Neural cell (in vitro differentiated cells): ENCODE data around the gene CEMP1. TPM values are rescaled to one million over a fixed set of nuclear protein-coding genes. Genes with fewer than 3 reads are reported as not detected.
A peak's percentile ranks its signal among the peaks of the same experiment; 100 is the strongest.

Experiments used
- H2AFZ ChIP-seq: fragments of 200-600, 300-800 bp; sonication (generic), shearing (Covaris generic); 2 replicates; pipeline ENCODE4 v1.6.0; 2014; ENCODE audit warnings: low read depth, mild to moderate bottlenecking, antibody characterized with exemption, low read length, moderate library complexity
- H3F3A ChIP-seq: fragments of 200-600 bp; shearing (Covaris generic); 2 replicates; pipeline ENCODE4 v1.6.1; 2016; ENCODE audit warnings: mild to moderate bottlenecking, moderate library complexity, mixed read lengths, antibody characterized with exemption, low read length; ENCODE audit not compliant: insufficient read depth, poor library complexity, severe bottlenecking
- H3K27ac ChIP-seq: fragments of 200-600, 300-800 bp; sonication (generic), shearing (Covaris generic); 2 replicates; pipeline ENCODE4 v1.5.1; 2014; ENCODE audit warnings: mild to moderate bottlenecking, low read length, moderate library complexity
- H3K27me3 ChIP-seq: fragments of 300-800, 200-600 bp; sonication (generic), shearing (Covaris generic); 2 replicates; pipeline ENCODE4 v1.6.0; 2014; ENCODE audit warnings: mild to moderate bottlenecking, low read depth, low read length, moderate library complexity; ENCODE audit not compliant: insufficient read depth
- H3K36me3 ChIP-seq: fragments of 300-800, 200-600 bp; sonication (generic), shearing (Covaris generic); 2 replicates; pipeline ENCODE4 v1.5.1; 2014; ENCODE audit warnings: mild to moderate bottlenecking, antibody characterized with exemption, low read length, moderate library complexity; ENCODE audit not compliant: insufficient read depth
- H3K4me2 ChIP-seq: fragments of 300-800, 200-600 bp; sonication (generic), shearing (Covaris generic); 2 replicates; pipeline ENCODE4 v1.6.0; 2014; ENCODE audit warnings: mild to moderate bottlenecking, low read length
- H3K4me3 ChIP-seq: fragments of 300-800, 200-600 bp; sonication (generic), shearing (Covaris generic); 2 replicates; pipeline ENCODE4 v1.5.1; 2014; ENCODE audit warnings: mild to moderate bottlenecking, low read length, moderate library complexity
- H3K79me2 ChIP-seq: fragments of 200-600 bp; shearing (Covaris generic); replicated peaks from 2 replicates; pipeline ENCODE4 v1.6.0; 2014; ENCODE audit warnings: mild to moderate bottlenecking, low read length, moderate library complexity; ENCODE audit not compliant: insufficient read depth
- H3K9ac ChIP-seq: fragments of 300-800, 200-600 bp; sonication (generic), shearing (Covaris generic); 2 replicates; pipeline ENCODE4 v1.6.1; 2016; ENCODE audit warnings: mild to moderate bottlenecking, low read length, mixed read lengths
- H3K9me2 ChIP-seq: fragments of 200-600 bp; shearing (Covaris generic); 2 replicates; pipeline ENCODE4 v1.6.1; 2016; ENCODE audit warnings: mild to moderate bottlenecking, low read length, mixed read lengths; ENCODE audit not compliant: insufficient read depth
- H3K9me3 ChIP-seq: fragments of 200-600, 300-800 bp; sonication (generic), shearing (Covaris generic); 2 replicates; pipeline ENCODE4 v1.6.1; 2016; ENCODE audit warnings: mild to moderate bottlenecking, mixed run types, low read length, moderate library complexity, mixed read lengths
- H4K20me1 ChIP-seq: fragments of 200-600 bp; shearing (Covaris generic); 2 replicates; pipeline ENCODE4 v1.6.1; 2016; ENCODE audit warnings: mild to moderate bottlenecking, mixed run types; ENCODE audit not compliant: insufficient read depth
- CTCF ChIP-seq: fragments of 450-650 bp; IDR thresholded peaks from 2 replicates; pipeline ENCODE4 v1.5.1; 2014; ENCODE audit warnings: antibody characterized with exemption, mild to moderate bottlenecking, moderate library complexity; ENCODE audit not compliant: poor library complexity, severe bottlenecking
- EP300 ChIP-seq: fragments of 450-650 bp; conservative IDR thresholded peaks from 2 replicates; pipeline ENCODE4 v1.6.1; 2014; ENCODE audit warnings: antibody characterized with exemption, mild to moderate bottlenecking, moderate library complexity; ENCODE audit not compliant: poor library complexity, severe bottlenecking
- EZH2 ChIP-seq: fragments of 200-600, 300-800 bp; shearing (Covaris generic), sonication (generic); IDR thresholded peaks from 2 replicates; pipeline ENCODE4 v1.6.1; 2014; ENCODE audit warnings: antibody characterized with exemption, low read length, borderline replicate concordance, mild to moderate bottlenecking; ENCODE audit not compliant: insufficient read depth, poor library complexity, severe bottlenecking
- MXI1 ChIP-seq: fragments of 450-650 bp; conservative IDR thresholded peaks from 2 replicates; pipeline ENCODE4 v1.6.1; 2014; ENCODE audit warnings: antibody characterized with exemption, mild to moderate bottlenecking; ENCODE audit not compliant: poor library complexity, severe bottlenecking
- POLR2AphosphoS5 ChIP-seq: IDR thresholded peaks from 2 replicates; pipeline ENCODE4 v1.6.1; 2012
- RAD21 ChIP-seq: fragments of 450-650 bp; conservative IDR thresholded peaks from 2 replicates; pipeline ENCODE4 v1.6.1; 2014; ENCODE audit warnings: antibody characterized with exemption, mild to moderate bottlenecking, moderate library complexity
- REST ChIP-seq: IDR thresholded peaks from 2 replicates; pipeline ENCODE4 v1.6.1; 2012; ENCODE audit warnings: borderline replicate concordance
- SMC3 ChIP-seq: fragments of 450-650 bp; conservative IDR thresholded peaks from 2 replicates; pipeline ENCODE4 v1.6.1; 2014; ENCODE audit warnings: antibody characterized with exemption, mild to moderate bottlenecking, moderate library complexity; ENCODE audit not compliant: poor library complexity
- TAF1 ChIP-seq: IDR thresholded peaks from 2 replicates; pipeline ENCODE4 v1.6.1; 2012; ENCODE audit warnings: low read depth
- polyA plus RNA-seq: library from polyadenylated mRNA; depleted of rRNA; stranded (reverse); fragments of >200 nt; gene quantifications from 2 replicates; pipeline ENCODE4 v1.2.3, GENCODE V29; 2014

Gene CEMP1
- polyA plus RNA-seq, 1 donor from 2014 or later, result 0.46 TPM

GRCh38 chr16:2523801-2524231 is 7.4 kb downstream of the CEMP1 start:
- no peak for TF ChIP-seq REST
- TF ChIP-seq RAD21, result no peak
- TF ChIP-seq MXI1, result no peak
- H2AFZ ChIP-seq, result no peak overlapping the region
- no peak overlapping the region for H3K9ac ChIP-seq
- peaks cover 6% of the 10 kb centered on the region for H4K20me1 ChIP-seq
- no peaks in the 10 kb centered on the region for H3K36me3 ChIP-seq
- no peaks in the 10 kb centered on the region for H3F3A ChIP-seq
- no peaks in the 10 kb centered on the region for H3K9me2 ChIP-seq
- no peak overlapping the region for H3K4me2 ChIP-seq
- no peaks in the 10 kb centered on the region for H3K27me3 ChIP-seq
- H3K79me2 ChIP-seq, result peaks cover 9% of the 10 kb centered on the region
- H3K27ac ChIP-seq, result no peak overlapping the region
- no peaks in the 10 kb centered on the region for H3K9me3 ChIP-seq
- H3K4me3 ChIP-seq, result no peak overlapping the region

- Histone ChIP-seq H3K4me2 (peak overlapping the region; percentile 62), H3K79me2 (peaks cover 35% of the 10 kb centered on the region), H2AFZ (no peak overlapping the region), H3K36me3 (no peaks in the 10 kb centered on the region), H4K20me1 (peaks cover 29% of the 10 kb centered on the region), H3K9me3 (no peaks in the 10 kb centered on the region), H3K4me3 (peak overlapping the region; percentile 73), H3K27me3 (no peaks in the 10 kb centered on the region), H3F3A (no peaks in the 10 kb centered on the region), H3K9ac (peak overlapping the region; percentile 61), H3K27ac (no peak overlapping the region), H3K9me2 (no peaks in the 10 kb centered on the region)
- TF ChIP-seq EZH2, result no peak
- TF ChIP-seq TAF1, result no peak
- TF ChIP-seq MXI1, result no peak
- TF ChIP-seq REST, result no peak
- TF ChIP-seq POLR2AphosphoS5, result no peak
- TF ChIP-seq EP300, result no peak
- no peak for TF ChIP-seq SMC3
- TF ChIP-seq CTCF, result no peak
- no peak for TF ChIP-seq RAD21
Observed at GRCh38 chr16:2520784-2521531, 10.2 kb downstream of the CEMP1 start.
